NCI-H2107 treated with DMSO at 0.1 percent for 48 hours (cell line): ENCODE data around the gene MRPL55.

Experiments used
- DNase-seq: peaks from one replicate; lab custom pipeline; 2025; ENCODE audit not compliant: unreplicated experiment; lab: John Stamatoyannopoulos, UW

The MRPL55 gene

GRCh38 chr1:228060458-228061190 is 48.5 kb downstream of the MRPL55 start:
- DNase-seq = no peak

GRCh38 chr1:228059634-228060457 is 49.3 kb downstream of the MRPL55 start:
- no peak for DNase-seq

GRCh38 chr1:228058949-228059633 is 50.0 kb downstream of the MRPL55 start:
- DNase-seq = no peak

GRCh38 chr1:228058172-228058948 is 50.7 kb downstream of the MRPL55 start:
- DNase-seq = no peak
